Cortex of kidney (tissue), 1 donor: ENCODE measurements around the gene ATP8A2.
"Not testable (repeated sequence)": the region's sequence is repeated elsewhere in the genome, so short reads cannot be mapped to it uniquely, and the experiment has no call there.

Experiments
- DNase-seq: peaks from one replicate; lab custom pipeline; 2025; lab: John Stamatoyannopoulos, UW

The ATP8A2 gene

GRCh38 chr13:25766991-25767390 lies 395.2 kb downstream of the ATP8A2 start:
- no peak for DNase-seq

DNA sequence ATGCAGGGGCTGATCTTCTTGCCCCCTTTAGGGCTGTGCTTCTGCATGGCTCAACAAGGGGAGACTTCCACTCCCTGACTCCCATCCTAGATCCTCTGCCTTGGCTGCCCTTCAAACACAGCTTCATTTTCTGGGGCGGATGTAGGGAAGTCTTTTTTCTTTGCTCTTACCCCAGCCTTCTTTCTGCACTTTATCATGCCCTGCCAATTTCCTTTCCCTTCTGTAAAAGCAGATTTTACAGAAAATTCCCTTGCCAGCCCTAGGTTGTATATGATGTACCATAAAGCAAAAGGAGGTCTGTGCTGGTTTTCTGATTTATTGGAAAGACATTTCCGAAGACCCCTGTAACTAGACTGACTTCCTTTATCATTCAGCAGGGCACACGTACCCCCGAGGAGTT lies 396.6 kb downstream of the ATP8A2 start:
- DNase-seq: no peak

GRCh38 chr13:25768838-25769237 lies 397.1 kb downstream of the ATP8A2 start:
- DNase-seq: no peak

- no peak for DNase-seq
Observed at GRCh38 chr13:25770601-25771000, 398.8 kb downstream of the ATP8A2 start.

DNA sequence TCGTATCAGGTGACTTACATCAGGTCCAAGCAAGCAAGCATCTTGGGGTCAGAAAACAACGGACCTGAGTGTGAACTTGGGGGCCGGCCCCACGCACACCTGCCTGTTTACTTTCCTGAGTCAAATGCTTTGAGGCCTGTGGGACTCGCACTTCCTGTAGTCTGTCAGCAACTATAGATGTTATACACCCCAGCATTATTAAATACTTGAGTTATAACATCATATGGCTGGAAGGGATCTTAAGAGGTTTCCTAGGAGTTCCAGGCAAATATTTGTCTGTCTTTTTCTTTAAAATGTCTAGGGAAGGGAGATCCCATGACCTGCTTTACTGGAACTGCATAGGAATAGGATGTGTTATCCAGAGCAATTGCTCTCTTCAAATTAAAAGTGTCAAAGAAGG lies 399.4 kb downstream of the ATP8A2 start:
- DNase-seq: no peak

GRCh38 chr13:25771641-25772478 lies 400.1 kb downstream of the ATP8A2 start:
- DNase-seq: no peak

- DNase-seq: not testable (repeated sequence)
Observed at GRCh38 chr13:25772534-25772933, 400.8 kb downstream of the ATP8A2 start.

DNA sequence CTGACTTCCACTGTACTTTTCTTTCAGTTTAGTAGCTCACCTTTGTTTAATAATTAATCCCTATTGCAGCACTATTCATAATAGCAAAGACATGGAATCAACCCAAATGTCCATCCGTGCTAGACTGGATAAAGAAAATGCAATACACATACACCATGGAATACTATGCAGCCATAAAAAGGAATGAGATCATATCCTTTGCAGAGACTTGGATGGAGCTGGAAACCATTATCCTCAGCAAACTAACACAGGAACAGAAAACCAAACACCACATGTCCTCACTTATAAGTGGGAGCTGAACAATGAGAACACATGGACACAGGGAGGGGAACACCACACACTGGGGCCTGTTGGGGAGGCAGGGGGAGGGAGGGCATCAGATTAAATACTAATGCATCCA lies 402.3 kb downstream of the ATP8A2 start:
- not testable (repeated sequence) for DNase-seq

DNA sequence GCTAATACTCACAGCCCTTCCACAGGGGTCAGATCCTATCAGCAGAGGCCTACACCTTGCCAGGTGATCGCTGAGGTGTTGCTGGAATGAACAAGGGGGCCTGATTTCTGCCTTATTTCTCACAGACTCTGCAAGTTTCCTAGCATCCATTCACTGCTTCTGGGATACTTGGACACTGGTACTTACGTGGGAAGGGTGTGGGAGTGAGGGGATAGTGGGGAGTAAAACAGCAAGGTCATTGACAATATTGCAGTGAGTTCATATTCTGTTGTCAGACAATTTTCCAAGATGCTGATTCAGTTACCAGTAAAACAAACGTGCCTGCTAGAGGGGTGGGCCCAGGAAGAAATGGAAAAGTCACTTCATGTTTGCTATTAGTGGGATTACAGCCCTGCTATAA lies 403.5 kb downstream of the ATP8A2 start:
- DNase-seq: no peak

DNA sequence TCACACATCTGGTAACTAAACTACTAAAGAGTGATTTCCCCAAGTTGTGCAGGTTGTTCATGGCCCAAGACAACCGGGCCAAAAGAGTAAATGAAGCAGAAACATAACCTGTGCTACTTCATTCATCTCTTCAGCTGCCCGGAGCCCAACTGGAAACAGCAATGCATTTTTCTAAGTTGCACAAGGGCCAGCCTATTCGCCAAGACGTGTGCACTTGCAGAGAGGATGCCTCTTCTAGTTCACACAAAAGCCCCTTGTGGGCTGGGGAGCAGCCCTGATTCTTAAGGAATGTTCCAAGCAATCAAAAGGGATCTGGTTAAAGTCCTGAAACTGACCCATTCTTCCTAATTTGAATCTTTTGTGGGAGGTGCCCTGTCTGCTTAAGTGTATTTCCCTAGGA lies 404.2 kb downstream of the ATP8A2 start:
- DNase-seq: no peak

GRCh38 chr13:25776722-25777121 lies 404.9 kb downstream of the ATP8A2 start:
- DNase-seq: no peak

DNA sequence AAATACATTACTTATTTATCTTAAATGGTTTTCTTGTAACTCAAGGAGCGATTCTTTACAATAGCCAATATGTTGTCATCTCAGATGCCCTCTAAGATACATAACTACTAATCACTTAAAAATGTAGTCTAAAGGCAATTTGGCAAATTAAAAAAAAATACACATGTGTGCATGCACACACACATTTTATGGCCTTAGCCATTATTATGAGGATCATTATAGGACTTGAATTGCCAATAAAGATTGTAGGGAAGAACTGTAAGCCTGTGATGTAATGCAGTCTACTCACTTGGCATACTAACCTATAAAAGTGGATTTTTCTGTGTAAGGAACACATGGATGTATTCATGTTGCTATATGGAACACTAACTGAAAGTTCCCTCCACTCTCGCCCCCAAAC lies 405.7 kb downstream of the ATP8A2 start:
- DNase-seq: no peak

DNA sequence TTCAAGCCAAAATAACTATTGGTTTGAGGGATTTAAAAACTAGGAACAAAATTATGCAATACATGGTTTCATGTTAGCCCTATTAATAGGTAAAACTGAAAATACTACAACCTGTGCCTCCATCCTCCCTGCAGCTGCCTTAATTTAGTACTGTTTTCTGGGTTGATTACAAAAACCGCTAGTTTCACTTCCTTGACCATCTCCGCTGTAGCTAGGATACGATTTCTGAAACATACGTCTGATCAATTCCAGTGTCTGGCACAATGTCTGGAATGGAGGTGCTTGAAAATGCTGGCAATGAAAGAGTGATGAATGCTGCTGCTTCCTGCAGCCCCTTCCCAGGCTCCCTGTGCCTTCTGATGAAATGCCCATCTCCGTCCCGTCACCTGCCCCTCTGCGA lies 406.6 kb downstream of the ATP8A2 start:
- no peak for DNase-seq

- no peak for DNase-seq
Observed at GRCh38 chr13:25778808-25779305, 407.1 kb downstream of the ATP8A2 start.

- DNase-seq: no peak
Observed at GRCh38 chr13:25783076-25783475, 411.3 kb downstream of the ATP8A2 start.

- DNase-seq: no peak
Observed at GRCh38 chr13:25783601-25784024, 411.8 kb downstream of the ATP8A2 start.

GRCh38 chr13:25784119-25784518 lies 412.3 kb downstream of the ATP8A2 start:
- DNase-seq: no peak

- not testable (repeated sequence) for DNase-seq
Observed at GRCh38 chr13:25790137-25790536, 418.4 kb downstream of the ATP8A2 start.

GRCh38 chr13:25795277-25795676 lies 423.5 kb downstream of the ATP8A2 start:
- DNase-seq: no peak

GRCh38 chr13:25796474-25796873 lies 424.7 kb downstream of the ATP8A2 start:
- DNase-seq: no peak

DNA sequence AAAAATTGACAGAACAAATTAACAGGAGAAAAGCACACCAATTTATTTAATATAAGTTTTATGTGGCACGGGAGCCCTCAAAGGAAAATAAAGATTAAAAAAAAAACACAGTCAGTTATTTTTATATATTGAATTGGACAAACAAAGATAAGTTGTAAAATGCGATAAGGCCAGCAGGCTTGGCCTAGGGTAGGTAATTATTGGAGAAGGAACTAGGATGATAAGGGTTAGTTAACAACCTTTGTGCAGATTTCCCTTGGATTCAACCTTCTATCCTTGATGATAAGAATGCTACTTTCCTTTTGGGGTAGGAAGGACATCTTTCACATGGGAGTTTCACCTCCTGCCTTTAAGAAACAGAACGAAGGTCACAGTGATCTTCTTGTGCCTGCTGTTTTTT lies 427.2 kb downstream of the ATP8A2 start:
- DNase-seq: no peak

- no peak for DNase-seq
Observed at GRCh38 chr13:25800523-25800922, 428.7 kb downstream of the ATP8A2 start.

DNA sequence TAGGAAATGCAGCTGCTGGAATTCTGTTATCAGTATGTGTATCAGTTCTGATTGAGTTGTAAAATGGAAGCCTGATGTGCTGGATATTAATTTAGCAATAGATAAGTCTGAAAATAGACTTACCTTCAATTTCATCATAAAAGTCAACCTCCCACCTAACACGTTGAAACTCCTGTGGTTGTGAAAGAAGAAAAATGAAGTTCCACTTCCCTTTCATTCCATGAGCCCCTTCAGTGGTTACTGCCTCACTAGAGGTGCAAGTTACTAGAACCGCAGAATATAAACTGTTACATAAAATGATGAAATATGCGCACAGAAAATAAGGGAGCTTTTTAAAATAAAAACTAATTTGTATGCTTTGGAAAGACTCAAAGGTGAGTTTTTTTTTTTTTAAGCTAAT lies 430.8 kb downstream of the ATP8A2 start:
- DNase-seq: no peak

GRCh38 chr13:25803641-25804040 lies 431.9 kb downstream of the ATP8A2 start:
- DNase-seq: no peak
